K562 (cell line): ENCODE data around the gene TRMT44. TPM values are rescaled to one million over a fixed set of nuclear protein-coding genes. Genes with fewer than 3 reads are reported as not detected.

Experiments used
- BCL6 ChIP-seq: fragments of 250-450 bp; sonication (Bioruptor Pico); IDR thresholded peaks from 2 replicates; pipeline ENCODE4 v1.4.0; 2020
- GATA2 ChIP-seq: sonication (generic); formaldehyde crosslinking; IDR thresholded peaks from 2 replicates; pipeline ENCODE4 v1.4.0; 2020; ENCODE audit warnings: mild to moderate bottlenecking, missing genetic modification reagents
- KDM5B ChIP-seq: fragments of 200-600 bp; sonication (generic); IDR thresholded peaks from 2 replicates; pipeline ENCODE4 v1.6.1; 2012; ENCODE audit warnings: low read depth, mild to moderate bottlenecking, moderate library complexity, low read length, control low read depth, inconsistent platforms; ENCODE audit not compliant: insufficient replicate concordance
- MEF2A ChIP-seq: IDR thresholded peaks from 2 replicates; pipeline ENCODE4 v1.6.1; 2011; ENCODE audit warnings: low read depth, mild to moderate bottlenecking, low read length, moderate library complexity; ENCODE audit not compliant: control insufficient read depth
- NFRKB ChIP-seq: fragments of 450-650 bp; IDR thresholded peaks from 2 replicates; pipeline ENCODE4 v1.6.1; 2016; ENCODE audit warnings: low read depth
- PCBP2 ChIP-seq: fragments of 200-400 bp; formaldehyde crosslinking; IDR thresholded peaks from 2 replicates; pipeline ENCODE4 v1.6.1; 2018; ENCODE audit warnings: low read length, low read depth, mild to moderate bottlenecking, moderate library complexity; ENCODE audit not compliant: poor library complexity, severe bottlenecking
- PHF21A ChIP-seq: fragments of 450-650 bp; IDR thresholded peaks from 2 replicates; pipeline ENCODE4 v1.6.1; 2017; ENCODE audit warnings: low read depth, borderline replicate concordance
- POLR2AphosphoS5 ChIP-seq: IDR thresholded peaks from 2 replicates; pipeline ENCODE4 v1.6.1; 2011; ENCODE audit warnings: mild to moderate bottlenecking, low read depth, low read length, moderate library complexity; ENCODE audit not compliant: control insufficient read depth, insufficient read depth
- ZNF347 ChIP-seq: fragments of 450-650 bp; formaldehyde crosslinking; IDR thresholded peaks from 2 replicates; pipeline ENCODE4 v1.4.0; 2020; ENCODE audit warnings: low read depth, mild to moderate bottlenecking, moderate library complexity
- polyA plus RNA-seq, 8 experiments: library from polyadenylated mRNA; depleted of rRNA in 4 of 8; stranded (reverse) in 5 of 8; unstranded in 3 of 8; fragments of >200 nt; fragmentation: Nextera tagmentation in 2 of 8; fragmentation: Illumina TruSeq in 1 of 8; extraction: Ambion mirVana in 2 of 8; extraction: Trizol in 1 of 8; gene quantifications; 2 replicates each; pipeline versions ENCODE4 v1.2.1 to v1.2.3, GENCODE V29; 2011 to 2014; ENCODE audit warnings: inconsistent platforms in 1 of 8, missing spikeins in 1 of 8
- total RNA-seq, 7 experiments: library from RNA; depleted of rRNA in 6 of 7; stranded (reverse); fragments of >200 nt in 6 of 7; fragmentation: Illumina TruSeq in 2 of 7; extraction: Trizol in 2 of 7; gene quantifications; 2 replicates each; pipeline versions ENCODE4 v1.2.1 to v1.2.3, GENCODE V29; 2011 to 2021; ENCODE audit warnings: low replicate concordance in 1 of 7
- TF ChIP-seq, protein P1 (sequence below): fragments of 450-650 bp; formaldehyde crosslinking; conservative IDR thresholded peaks from 2 replicates; pipeline ENCODE4 v1.4.0; 2022; ENCODE audit warnings: mild to moderate bottlenecking, missing genetic modification characterization
- TF ChIP-seq, protein P2 (sequence below): fragments of 450-650 bp; IDR thresholded peaks from 2 replicates; pipeline ENCODE4 v1.6.1; 2016; ENCODE audit warnings: borderline replicate concordance
- TF ChIP-seq, protein P3 (sequence below): sonication (generic); formaldehyde crosslinking; IDR thresholded peaks from 2 replicates; pipeline ENCODE4 v1.9.0; 2022; ENCODE audit warnings: mild to moderate bottlenecking, missing genetic modification reagents
- TF ChIP-seq, protein P4 (sequence below): sonication (generic); formaldehyde crosslinking; IDR thresholded peaks from 2 replicates; pipeline ENCODE4 v1.8.0; 2022; ENCODE audit warnings: missing genetic modification reagents, mild to moderate bottlenecking, borderline replicate concordance
- TF ChIP-seq, protein P5 (sequence below): fragments of 250-450 bp; sonication (Bioruptor Pico); IDR thresholded peaks from 2 replicates; pipeline ENCODE4 v1.4.0; 2020

Gene TRMT44
- total and polyA plus RNA-seq, 9 of the 15 experiments (the other 6 are each of a cell fraction or from before 2014, with no cell fraction given): 1.2 to 18.6 (median 10.0) TPM

DNA sequence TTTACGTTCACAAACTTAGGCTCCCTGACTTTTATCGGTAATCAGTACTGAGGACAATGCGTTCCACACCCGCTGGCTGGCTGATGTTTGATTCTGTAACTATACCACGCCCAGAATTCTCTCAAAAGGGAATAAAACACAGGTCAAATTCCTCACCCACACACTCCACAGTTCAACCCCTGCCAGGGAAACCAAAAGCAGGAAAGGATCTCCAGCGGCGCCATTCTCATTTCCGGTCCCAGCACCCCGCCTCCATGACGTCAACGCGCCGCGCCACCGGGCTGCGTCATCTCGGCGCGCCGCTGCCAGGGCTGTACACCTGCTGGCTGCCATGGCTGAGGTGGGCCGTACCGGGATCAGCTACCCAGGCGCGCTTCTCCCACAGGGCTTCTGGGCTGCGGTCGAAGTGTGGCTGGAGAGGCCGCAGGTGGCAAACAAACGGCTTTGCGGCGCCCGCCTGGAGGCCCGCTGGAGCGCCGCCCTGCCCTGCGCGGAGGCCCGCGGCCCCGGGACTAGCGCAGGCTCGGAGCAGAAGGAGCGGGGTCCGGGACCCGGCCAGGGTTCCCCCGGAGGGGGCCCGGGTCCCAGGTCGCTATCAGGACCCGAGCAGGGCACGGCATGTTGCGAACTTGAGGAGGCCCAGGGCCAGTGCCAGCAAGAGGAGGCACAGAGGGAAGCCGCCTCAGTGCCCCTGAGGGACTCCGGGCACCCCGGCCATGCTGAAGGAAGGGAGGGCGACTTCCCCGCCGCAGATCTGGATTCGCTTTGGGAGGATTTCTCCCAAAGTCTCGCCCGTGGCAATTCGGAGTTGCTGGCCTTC, at the start of gene TRMT44, which contains the start of gene ACOX3 (continued):
- TF ChIP-seq, protein P1, sequence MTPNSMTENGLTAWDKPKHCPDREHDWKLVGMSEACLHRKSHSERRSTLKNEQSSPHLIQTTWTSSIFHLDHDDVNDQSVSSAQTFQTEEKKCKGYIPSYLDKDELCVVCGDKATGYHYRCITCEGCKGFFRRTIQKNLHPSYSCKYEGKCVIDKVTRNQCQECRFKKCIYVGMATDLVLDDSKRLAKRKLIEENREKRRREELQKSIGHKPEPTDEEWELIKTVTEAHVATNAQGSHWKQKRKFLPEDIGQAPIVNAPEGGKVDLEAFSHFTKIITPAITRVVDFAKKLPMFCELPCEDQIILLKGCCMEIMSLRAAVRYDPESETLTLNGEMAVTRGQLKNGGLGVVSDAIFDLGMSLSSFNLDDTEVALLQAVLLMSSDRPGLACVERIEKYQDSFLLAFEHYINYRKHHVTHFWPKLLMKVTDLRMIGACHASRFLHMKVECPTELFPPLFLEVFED (CRISPR knock-in tag): no peak
- TF ChIP-seq ZNF347 (CRISPR knock-in tag) (no peak), POLR2AphosphoS5 (peak; percentile 63), MEF2A (no peak), PCBP2 (no peak), GATA2 (CRISPR knock-in tag) (no peak), KDM5B (peak; percentile 61), NFRKB (peak; percentile 86), BCL6 (CRISPR knock-in tag) (no peak), PHF21A (no peak)
- TF ChIP-seq, protein P2, sequence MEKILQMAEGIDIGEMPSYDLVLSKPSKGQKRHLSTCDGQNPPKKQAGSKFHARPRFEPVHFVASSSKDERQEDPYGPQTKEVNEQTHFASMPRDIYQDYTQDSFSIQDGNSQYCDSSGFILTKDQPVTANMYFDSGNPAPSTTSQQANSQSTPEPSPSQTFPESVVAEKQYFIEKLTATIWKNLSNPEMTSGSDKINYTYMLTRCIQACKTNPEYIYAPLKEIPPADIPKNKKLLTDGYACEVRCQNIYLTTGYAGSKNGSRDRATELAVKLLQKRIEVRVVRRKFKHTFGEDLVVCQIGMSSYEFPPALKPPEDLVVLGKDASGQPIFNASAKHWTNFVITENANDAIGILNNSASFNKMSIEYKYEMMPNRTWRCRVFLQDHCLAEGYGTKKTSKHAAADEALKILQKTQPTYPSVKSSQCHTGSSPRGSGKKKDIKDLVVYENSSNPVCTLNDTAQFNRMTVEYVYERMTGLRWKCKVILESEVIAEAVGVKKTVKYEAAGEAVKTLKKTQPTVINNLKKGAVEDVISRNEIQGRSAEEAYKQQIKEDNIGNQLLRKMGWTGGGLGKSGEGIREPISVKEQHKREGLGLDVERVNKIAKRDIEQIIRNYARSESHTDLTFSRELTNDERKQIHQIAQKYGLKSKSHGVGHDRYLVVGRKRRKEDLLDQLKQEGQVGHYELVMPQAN: peak; percentile 85; the same call in 1 of the 2 replicates
- TF ChIP-seq, protein P3, sequence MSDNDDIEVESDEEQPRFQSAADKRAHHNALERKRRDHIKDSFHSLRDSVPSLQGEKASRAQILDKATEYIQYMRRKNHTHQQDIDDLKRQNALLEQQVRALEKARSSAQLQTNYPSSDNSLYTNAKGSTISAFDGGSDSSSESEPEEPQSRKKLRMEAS (CRISPR knock-in tag): peak; percentile 61; the same call in 1 of the 2 replicates
- TF ChIP-seq, protein P4, sequence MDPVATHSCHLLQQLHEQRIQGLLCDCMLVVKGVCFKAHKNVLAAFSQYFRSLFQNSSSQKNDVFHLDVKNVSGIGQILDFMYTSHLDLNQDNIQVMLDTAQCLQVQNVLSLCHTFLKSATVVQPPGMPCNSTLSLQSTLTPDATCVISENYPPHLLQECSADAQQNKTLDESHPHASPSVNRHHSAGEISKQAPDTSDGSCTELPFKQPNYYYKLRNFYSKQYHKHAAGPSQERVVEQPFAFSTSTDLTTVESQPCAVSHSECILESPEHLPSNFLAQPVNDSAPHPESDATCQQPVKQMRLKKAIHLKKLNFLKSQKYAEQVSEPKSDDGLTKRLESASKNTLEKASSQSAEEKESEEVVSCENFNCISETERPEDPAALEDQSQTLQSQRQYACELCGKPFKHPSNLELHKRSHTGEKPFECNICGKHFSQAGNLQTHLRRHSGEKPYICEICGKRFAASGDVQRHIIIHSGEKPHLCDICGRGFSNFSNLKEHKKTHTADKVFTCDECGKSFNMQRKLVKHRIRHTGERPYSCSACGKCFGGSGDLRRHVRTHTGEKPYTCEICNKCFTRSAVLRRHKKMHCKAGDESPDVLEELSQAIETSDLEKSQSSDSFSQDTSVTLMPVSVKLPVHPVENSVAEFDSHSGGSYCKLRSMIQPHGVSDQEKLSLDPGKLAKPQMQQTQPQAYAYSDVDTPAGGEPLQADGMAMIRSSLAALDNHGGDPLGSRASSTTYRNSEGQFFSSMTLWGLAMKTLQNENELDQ (CRISPR knock-in tag): no peak
- TF ChIP-seq, protein P5, sequence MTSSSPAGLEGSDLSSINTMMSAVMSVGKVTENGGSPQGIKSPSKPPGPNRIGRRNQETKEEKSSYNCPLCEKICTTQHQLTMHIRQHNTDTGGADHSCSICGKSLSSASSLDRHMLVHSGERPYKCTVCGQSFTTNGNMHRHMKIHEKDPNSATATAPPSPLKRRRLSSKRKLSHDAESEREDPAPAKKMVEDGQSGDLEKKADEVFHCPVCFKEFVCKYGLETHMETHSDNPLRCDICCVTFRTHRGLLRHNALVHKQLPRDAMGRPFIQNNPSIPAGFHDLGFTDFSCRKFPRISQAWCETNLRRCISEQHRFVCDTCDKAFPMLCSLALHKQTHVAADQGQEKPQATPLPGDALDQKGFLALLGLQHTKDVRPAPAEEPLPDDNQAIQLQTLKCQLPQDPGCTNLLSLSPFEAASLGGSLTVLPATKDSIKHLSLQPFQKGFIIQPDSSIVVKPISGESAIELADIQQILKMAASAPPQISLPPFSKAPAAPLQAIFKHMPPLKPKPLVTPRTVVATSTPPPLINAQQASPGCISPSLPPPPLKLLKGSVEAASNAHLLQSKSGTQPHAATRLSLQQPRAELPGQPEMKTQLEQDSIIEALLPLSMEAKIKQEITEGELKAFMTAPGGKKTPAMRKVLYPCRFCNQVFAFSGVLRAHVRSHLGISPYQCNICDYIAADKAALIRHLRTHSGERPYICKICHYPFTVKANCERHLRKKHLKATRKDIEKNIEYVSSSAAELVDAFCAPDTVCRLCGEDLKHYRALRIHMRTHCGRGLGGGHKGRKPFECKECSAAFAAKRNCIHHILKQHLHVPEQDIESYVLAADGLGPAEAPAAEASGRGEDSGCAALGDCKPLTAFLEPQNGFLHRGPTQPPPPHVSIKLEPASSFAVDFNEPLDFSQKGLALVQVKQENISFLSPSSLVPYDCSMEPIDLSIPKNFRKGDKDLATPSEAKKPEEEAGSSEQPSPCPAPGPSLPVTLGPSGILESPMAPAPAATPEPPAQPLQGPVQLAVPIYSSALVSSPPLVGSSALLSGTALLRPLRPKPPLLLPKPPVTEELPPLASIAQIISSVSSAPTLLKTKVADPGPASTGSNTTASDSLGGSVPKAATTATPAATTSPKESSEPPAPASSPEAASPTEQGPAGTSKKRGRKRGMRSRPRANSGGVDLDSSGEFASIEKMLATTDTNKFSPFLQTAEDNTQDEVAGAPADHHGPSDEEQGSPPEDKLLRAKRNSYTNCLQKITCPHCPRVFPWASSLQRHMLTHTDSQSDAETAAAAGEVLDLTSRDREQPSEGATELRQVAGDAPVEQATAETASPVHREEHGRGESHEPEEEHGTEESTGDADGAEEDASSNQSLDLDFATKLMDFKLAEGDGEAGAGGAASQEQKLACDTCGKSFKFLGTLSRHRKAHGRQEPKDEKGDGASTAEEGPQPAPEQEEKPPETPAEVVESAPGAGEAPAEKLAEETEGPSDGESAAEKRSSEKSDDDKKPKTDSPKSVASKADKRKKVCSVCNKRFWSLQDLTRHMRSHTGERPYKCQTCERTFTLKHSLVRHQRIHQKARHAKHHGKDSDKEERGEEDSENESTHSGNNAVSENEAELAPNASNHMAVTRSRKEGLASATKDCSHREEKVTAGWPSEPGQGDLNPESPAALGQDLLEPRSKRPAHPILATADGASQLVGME (CRISPR knock-in tag): no peak
